Measurements from ENCODE around the gene ZNF608. TPM values are rescaled to one million over a fixed set of nuclear protein-coding genes. Genes with fewer than 3 reads are reported as not detected.
A peak's percentile ranks its signal among the peaks of the same experiment; 100 is the strongest.

The ZNF608 gene
- total RNA-seq, 1 experiment from 2014 or later = 5.6 TPM

DNA sequence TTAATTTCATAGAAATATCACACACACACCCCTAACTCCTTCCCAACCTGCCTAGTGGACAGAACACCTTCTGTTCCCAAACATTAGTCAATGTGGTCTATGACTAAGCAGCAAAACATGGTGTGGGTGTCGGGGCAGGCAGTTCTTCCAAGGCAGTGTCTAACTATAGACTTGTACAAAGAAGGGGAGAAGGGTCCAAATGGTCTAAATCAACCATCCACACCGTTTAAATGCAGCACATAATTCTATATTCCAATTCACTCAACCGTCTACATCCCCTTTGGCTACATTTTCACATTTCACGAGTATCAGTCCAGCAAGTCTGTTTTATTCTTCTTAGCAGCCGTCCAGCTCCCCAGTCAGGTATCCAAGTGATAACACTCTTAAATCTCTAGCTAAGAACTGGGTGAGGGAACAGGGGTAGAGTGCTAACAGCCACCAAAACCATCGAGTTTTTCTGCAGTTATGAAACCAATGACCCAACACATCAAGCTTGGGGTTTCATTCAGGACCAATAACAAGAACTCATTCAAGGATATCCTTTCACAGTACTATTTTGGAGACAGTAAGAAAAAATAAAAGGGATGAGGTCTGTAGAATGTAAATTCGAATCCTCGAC is 3.3 kb downstream of the ZNF608 start:
- peak; percentile 81 for DNase-seq (ENCODE audit: low read depth, low spot score)
- Histone ChIP-seq H2AFZ (ENCODE audit: low read depth, low read length, poor library complexity, severe bottlenecking) (peak overlapping the region; percentile 19), H3K9ac (ENCODE audit: low read length) (peak overlapping the region; percentile 44), H3K4me3 (replicated peaks in 1 of 2; ENCODE audit: low read depth in 1 of 2, low read length in 2 of 2) (peak overlapping the region; percentile 24 to 44), H3K4me1 (ENCODE audit: control insufficient read depth in 1 of 2, insufficient read depth in 2 of 2, low read length in 2 of 2) (peaks cover 65 to 79% of the 10 kb centered on the region in 2 experiments), H3K27me3 (ENCODE audit: insufficient read depth, low read length) (no peaks in the 10 kb centered on the region), H3K4me2 (ENCODE audit: low read length) (peak overlapping the region; percentile 76), H3K27ac (ENCODE audit: low read depth, low read length) (peak overlapping the region; percentile 79), H3K9me2 (ENCODE audit: insufficient read depth) (no peaks in the 10 kb centered on the region), H3K9me3 (ENCODE audit: control insufficient read depth in 1 of 2, insufficient read depth in 1 of 2, low read depth in 1 of 2, low read length in 2 of 2) (no peaks in the 10 kb centered on the region), H3K79me2 (ENCODE audit: insufficient read depth, low read length) (no peaks in the 10 kb centered on the region), H3K36me3 (ENCODE audit: control insufficient read depth in 1 of 2, insufficient read depth in 2 of 2, low read length in 2 of 2) (no peaks in the 10 kb centered on the region), H4K20me1 (ENCODE audit: insufficient read depth) (no peaks in the 10 kb centered on the region)
- CTCF ChIA-PET = no interaction called here
- BruUV-seq (replicated peaks) = no TSS peak
- peak; percentile 78 for ATAC-seq
- intact Hi-C loops (cut with micrococcal nuclease) = loop anchor here (5.0 to 10.0 kb wide), 2 partner anchors 146 to 788 kb away; no protein-coding TSS in a partner anchor
- RAD21 ChIA-PET (ENCODE audit: low non-redundant PET in 1 of 2, low total read pairs in 2 of 2, uncharacterized antibody in 2 of 2, unreplicated experiment in 2 of 2) = interaction anchor here in 1 of 2 experiments (0.7 kb wide), 1 partner anchor 97 kb away, joined by 3 read pairs; no protein-coding TSS in a partner anchor
- POLR2A ChIA-PET = no interaction called here
- TF ChIP-seq SIN3A (IDR thresholded peaks at IDR 0.05; ENCODE audit: low read depth) (no peak), EZH2 (IDR thresholded peaks at IDR 0.05) (no peak), ZNF274 (IDR thresholded peaks at IDR 0.05; ENCODE audit: low read depth, low read length) (no peak), TCF7L2 (IDR thresholded peaks at IDR 0.05; ENCODE audit: borderline replicate concordance, extremely low read depth, insufficient read depth, insufficient read length) (no peak), CBX3 (IDR thresholded peaks at IDR 0.05; ENCODE audit: low read depth) (peak; percentile 89), EGR1 (IDR thresholded peaks at IDR 0.05; ENCODE audit: low read depth) (peak; percentile 94), RAD21 (IDR thresholded peaks at IDR 0.05; ENCODE audit: low read depth) (no peak; the same call in 1 of the 2 replicates), POLR2AphosphoS5 (IDR thresholded peaks at IDR 0.05; ENCODE audit: low read depth, low read length) (0 out of 2 replicates have a peak, but pooled peaks have one; percentile 32), SP1 (IDR thresholded peaks at IDR 0.05; ENCODE audit: low read depth) (peak; percentile 74), ZFX (IDR thresholded peaks at IDR 0.05) (no peak), JUND (IDR thresholded peaks at IDR 0.05) (peak; percentile 86), EZH2phosphoT487 (IDR thresholded peaks at IDR 0.05; ENCODE audit: borderline replicate concordance) (no peak), SRF (IDR thresholded peaks at IDR 0.05; ENCODE audit: low read depth) (no peak), CEBPB (IDR thresholded peaks at IDR 0.05; ENCODE audit: low read depth) (0 out of 2 replicates have a peak, but pooled peaks have one; percentile 29), FOSL1 (IDR thresholded peaks at IDR 0.05; ENCODE audit: low read depth) (peak; percentile 83), POLR2A (IDR thresholded peaks at IDR 0.05; ENCODE audit: borderline replicate concordance, extremely low read depth, insufficient read depth, insufficient read length) (no peak), YY1 (IDR thresholded peaks at IDR 0.05; ENCODE audit: extremely low read depth, insufficient replicate concordance, low read depth, low read length) (peak; percentile 37), ELF1 (IDR thresholded peaks at IDR 0.05; ENCODE audit: borderline replicate concordance, low read depth) (no peak)
- TF ChIP-seq, protein P1, sequence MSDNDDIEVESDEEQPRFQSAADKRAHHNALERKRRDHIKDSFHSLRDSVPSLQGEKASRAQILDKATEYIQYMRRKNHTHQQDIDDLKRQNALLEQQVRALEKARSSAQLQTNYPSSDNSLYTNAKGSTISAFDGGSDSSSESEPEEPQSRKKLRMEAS (IDR thresholded peaks at IDR 0.05) = peak; percentile 26; the same call in 1 of the 2 replicates
- TF ChIP-seq, protein P2, sequence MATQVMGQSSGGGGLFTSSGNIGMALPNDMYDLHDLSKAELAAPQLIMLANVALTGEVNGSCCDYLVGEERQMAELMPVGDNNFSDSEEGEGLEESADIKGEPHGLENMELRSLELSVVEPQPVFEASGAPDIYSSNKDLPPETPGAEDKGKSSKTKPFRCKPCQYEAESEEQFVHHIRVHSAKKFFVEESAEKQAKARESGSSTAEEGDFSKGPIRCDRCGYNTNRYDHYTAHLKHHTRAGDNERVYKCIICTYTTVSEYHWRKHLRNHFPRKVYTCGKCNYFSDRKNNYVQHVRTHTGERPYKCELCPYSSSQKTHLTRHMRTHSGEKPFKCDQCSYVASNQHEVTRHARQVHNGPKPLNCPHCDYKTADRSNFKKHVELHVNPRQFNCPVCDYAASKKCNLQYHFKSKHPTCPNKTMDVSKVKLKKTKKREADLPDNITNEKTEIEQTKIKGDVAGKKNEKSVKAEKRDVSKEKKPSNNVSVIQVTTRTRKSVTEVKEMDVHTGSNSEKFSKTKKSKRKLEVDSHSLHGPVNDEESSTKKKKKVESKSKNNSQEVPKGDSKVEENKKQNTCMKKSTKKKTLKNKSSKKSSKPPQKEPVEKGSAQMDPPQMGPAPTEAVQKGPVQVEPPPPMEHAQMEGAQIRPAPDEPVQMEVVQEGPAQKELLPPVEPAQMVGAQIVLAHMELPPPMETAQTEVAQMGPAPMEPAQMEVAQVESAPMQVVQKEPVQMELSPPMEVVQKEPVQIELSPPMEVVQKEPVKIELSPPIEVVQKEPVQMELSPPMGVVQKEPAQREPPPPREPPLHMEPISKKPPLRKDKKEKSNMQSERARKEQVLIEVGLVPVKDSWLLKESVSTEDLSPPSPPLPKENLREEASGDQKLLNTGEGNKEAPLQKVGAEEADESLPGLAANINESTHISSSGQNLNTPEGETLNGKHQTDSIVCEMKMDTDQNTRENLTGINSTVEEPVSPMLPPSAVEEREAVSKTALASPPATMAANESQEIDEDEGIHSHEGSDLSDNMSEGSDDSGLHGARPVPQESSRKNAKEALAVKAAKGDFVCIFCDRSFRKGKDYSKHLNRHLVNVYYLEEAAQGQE (IDR thresholded peaks at IDR 0.05; ENCODE audit: low read depth) = no peak
- TF ChIP-seq, protein P3, sequence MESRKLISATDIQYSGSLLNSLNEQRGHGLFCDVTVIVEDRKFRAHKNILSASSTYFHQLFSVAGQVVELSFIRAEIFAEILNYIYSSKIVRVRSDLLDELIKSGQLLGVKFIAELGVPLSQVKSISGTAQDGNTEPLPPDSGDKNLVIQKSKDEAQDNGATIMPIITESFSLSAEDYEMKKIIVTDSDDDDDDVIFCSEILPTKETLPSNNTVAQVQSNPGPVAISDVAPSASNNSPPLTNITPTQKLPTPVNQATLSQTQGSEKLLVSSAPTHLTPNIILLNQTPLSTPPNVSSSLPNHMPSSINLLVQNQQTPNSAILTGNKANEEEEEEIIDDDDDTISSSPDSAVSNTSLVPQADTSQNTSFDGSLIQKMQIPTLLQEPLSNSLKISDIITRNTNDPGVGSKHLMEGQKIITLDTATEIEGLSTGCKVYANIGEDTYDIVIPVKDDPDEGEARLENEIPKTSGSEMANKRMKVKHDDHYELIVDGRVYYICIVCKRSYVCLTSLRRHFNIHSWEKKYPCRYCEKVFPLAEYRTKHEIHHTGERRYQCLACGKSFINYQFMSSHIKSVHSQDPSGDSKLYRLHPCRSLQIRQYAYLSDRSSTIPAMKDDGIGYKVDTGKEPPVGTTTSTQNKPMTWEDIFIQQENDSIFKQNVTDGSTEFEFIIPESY (IDR thresholded peaks at IDR 0.05; ENCODE audit: extremely low read depth, insufficient replicate concordance, low read length) = no peak
- TF ChIP-seq, protein P4, sequence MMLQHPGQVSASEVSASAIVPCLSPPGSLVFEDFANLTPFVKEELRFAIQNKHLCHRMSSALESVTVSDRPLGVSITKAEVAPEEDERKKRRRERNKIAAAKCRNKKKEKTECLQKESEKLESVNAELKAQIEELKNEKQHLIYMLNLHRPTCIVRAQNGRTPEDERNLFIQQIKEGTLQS (IDR thresholded peaks at IDR 0.05) = no peak

Measured in HCT116 (cell line).